ENCODE data around the gene HEATR9. TPM values are rescaled to one million over a fixed set of nuclear protein-coding genes. Genes with fewer than 3 reads are reported as not detected.
A peak's percentile ranks its signal among the peaks of the same experiment; 100 is the strongest.

Gene HEATR9
- polyA plus RNA-seq, 12 donors, result 0.11 to 0.21 (median 0.15) TPM; not detected in 7

DNA sequence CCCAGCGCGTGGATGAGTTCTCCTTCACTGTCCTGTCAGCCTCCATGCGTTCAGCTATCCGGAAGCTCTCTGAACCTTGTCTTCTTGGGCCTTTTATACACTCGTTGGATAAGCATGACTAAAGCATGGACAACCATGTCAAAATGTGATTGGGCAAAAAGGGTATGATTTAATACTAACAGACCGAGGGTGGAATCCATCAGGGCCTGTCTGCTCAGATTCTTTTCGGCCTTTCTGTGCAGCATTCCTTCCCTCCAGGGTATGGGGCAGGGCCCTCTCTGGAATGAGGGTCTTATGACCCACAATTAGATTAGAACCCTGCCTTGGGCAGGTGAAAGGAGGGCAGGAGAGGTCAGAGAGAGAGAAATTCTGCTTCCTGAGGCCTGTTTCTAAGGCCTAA is 25.5 kb upstream of the HEATR9 start:
- DNase-seq, result no peak

- DNase-seq, result no peak
Observed at GRCh38 chr17:35893751-35894150, 25.1 kb upstream of the HEATR9 start.

- DNase-seq, result no peak
Observed at GRCh38 chr17:35892091-35893035, 23.7 kb upstream of the HEATR9 start.

DNA sequence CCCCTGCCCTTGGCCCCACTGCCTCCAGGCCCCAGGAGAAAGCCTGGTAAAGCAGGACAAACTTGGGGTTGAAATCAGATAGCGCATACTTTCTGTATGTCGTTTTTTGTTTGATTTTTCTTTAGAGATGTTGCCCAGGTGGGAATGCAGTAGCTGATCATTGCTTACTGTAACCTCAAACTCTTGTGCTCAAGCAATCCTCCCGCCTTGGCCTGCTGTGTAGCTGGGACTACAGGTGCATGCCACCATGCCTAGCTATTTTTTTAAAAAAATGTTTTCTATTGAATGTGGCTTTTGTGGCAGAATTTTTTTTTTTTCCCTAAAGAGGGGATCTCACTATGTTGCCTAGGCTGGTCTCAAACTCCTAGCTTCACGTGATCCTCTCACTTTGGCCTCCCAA is 22.6 kb upstream of the HEATR9 start:
- DNase-seq, result no peak

DNA sequence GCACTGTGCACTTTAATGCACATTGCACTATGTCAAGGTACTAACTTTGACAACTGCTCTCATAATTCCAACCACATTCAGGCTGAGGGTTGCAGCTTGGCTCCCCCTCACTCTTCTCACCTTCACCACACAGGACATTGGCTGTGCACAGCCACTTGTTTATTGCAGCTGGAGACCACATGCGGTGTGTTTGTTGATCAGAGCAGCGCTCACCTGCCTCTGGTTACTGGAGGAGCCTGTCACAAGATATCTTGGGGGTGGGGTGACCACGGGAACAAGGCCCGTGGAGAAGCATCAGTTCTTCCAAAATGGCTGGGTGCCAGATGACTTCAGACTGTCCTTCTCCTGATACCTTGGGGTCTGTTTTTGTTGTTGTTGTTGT is 22.1 kb upstream of the HEATR9 start:
- no peak for DNase-seq

DNA sequence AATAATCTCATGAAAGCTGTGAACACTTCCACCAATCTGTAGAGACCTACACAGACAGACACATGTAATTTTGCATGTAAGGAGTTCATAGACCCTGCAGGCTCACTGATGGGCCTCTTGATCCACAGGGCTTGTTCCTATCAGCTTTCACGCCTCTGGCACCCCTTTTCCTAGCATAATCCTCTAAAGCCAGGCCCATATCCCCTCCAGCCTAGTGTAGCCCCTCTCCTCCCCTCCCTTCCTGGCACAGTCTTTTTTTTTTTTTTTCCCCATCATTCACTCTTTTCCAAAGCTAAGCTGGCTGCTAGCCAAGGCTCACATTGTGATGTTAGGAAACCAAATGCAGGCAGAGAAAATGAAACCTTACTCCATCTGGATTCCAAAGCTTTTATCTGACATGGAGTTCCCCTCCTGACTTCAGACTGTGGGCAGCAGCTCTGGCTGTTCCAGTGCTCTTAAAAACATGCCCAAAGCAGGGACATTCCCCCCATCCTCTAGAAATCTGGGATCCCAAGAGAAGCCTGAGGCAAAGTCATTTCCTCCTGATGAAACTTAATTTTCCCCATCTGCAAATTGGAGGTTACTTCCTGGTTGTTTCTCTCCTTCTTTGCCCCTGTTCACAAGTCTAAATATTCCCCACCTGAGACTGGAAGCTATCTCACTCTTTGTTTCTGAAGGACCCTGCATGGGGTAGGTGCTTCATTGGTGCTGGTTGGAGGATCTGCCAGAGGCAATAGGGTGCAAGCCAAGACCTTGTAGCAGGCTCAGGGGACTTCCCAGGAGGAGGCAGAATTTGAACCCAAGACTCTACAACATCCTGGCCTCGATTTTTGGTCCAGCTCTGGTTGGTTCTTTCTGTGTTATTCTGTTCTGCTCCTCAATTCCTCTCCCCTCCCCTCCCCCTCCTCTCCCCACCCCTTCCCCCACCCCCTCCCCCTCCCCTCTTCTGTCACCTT is 21.4 kb upstream of the HEATR9 start:
- DNase-seq, result peak; percentile 15

DNA sequence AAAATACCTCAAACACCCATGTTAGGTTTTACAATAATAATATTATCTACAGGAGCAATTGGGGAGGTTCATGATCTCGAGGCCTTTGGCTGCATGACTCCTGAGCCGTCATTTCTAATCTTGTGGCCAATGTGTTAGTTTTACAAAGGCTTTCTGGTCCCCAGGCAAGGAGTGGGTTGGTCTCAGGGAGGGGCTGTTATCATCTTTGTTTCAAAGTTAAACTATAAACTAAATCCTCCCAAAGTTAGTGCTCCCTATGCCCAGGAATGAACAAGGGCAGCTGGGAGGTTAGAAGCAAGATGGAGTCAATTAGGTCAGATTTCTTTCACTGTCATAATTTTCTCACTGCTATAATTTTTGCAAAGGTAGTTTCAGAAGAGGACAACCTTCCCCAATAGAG is 20.6 kb upstream of the HEATR9 start:
- no peak for DNase-seq

GRCh38 chr17:35879773-35880654 is 11.3 kb upstream of the HEATR9 start, which contains the start of gene CCL5:
Gene CCL5 (minus strand): TSS chr17:35880360.
- peak; percentile 14 for DNase-seq

DNA sequence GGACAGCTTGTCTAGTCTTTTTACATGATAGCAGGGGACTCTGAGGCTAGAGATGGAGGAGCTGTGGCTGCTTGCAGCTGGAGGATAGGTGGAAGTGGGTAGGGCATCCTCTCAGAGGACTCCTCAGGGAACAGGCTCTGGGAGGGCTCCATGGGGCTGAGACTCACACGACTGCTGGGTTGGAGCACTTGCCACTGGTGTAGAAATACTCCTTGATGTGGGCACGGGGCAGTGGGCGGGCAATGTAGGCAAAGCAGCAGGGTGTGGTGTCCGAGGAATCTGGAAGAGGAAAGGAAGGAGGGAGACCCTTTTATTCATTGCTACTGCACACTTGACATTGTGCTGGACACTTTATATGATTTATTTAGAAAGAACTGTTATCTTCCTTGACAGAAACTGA is 9.7 kb upstream of the HEATR9 start:
- DNase-seq, result no peak

DNA sequence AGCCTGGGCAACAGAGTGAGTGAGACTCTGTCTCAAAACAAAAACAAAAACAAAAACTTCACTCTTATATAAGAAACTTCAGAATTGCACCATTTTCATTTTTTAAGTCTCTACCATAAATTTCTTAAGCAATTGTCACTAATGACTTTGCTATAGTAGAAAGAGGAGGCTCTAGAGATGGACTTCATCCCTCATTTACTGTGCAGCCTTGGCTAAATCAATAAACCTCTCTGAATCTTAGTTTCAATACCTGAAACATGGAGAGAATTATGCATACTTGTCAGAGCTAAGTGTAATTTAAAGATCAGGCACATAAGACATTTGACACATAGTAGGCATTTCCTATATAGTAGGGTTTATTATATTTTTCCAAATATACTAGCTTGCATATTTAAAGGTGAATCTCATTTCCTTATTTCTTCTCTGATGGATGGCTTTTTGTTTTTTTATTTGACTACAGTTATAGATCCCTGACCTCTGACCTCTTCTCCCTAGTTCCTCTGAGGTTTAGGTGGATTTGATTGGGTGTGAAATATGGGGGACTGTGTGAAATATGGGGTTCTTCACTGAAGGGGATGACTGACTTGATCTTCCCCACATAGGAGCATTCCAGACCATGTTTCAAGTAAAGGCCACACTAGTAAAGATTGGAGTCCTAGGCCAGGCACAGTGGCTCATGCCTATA is 8.8 kb upstream of the HEATR9 start:
- no peak for DNase-seq

DNA sequence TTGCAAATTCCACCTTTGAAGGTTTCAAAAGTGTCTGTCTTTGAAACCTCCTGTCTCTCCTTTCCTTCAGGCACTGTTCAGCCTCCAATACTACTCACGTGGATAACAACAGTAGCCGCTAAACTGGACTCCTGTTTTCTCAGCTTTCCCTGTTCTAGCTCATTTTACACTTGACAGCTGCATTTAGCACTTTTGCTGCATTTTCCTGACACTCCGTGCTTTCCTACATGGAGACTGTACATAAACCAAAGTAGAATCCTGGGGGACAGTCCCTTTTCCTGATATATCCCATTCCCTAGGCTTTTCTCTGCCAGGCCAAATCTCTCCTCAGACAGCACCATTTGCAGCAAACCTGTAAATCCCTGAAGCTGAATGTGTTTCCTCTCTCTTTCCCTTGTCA is 7.8 kb upstream of the HEATR9 start:
- no peak for DNase-seq

DNA sequence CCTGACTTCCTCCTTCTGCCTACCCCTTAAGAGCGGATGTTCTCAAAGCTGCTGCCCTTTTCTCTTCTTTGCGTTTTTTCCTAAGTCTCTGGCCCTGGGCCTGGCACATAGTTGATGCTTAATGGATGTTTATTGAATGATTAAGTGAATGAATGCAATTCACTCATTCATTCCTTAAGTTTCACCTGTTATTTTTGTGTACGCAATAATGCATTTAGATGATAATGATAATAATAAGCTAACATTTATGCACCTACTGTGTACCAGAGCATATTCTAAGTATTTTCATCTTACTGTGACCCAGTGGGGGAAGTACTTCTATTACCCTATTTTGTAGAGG is 7.1 kb upstream of the HEATR9 start:
- no peak for DNase-seq

DNA sequence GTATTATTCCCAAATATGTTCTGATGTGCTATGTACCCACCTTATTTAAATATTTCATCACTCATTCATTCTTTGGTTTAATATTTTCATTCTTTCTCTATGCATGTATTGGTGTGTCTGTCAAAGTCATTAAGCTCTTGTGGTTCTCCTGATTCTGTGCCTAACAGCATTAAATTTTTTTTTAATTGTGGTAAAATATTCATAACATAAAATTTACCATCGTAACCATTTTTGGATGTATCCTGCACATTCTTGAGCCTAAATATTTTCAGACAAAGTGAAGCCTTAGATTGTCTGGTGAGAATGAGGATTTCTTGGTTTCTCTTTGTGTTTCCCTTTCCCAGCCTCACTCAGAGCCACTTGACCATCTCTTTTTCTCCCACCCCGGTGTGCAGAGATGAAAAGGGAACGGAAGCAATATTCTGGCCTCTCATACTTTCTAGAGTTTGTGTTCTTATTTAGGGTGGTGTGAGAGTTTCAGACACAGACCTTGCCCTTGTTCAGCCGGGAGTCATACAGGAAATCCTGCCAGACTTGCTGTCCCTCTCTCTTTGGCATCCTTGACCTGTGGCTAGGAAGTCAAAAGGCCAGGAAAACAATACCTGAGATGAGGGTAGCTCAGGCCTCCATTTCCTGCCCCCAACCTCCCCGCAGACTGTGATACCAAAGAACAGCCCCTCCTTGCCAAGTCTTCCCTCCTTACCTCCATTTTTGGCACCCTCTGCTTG is 6.5 kb upstream of the HEATR9 start:
- no peak for DNase-seq

GRCh38 chr17:35872196-35872980 is 3.7 kb upstream of the HEATR9 start:
- DNase-seq, result no peak

DNA sequence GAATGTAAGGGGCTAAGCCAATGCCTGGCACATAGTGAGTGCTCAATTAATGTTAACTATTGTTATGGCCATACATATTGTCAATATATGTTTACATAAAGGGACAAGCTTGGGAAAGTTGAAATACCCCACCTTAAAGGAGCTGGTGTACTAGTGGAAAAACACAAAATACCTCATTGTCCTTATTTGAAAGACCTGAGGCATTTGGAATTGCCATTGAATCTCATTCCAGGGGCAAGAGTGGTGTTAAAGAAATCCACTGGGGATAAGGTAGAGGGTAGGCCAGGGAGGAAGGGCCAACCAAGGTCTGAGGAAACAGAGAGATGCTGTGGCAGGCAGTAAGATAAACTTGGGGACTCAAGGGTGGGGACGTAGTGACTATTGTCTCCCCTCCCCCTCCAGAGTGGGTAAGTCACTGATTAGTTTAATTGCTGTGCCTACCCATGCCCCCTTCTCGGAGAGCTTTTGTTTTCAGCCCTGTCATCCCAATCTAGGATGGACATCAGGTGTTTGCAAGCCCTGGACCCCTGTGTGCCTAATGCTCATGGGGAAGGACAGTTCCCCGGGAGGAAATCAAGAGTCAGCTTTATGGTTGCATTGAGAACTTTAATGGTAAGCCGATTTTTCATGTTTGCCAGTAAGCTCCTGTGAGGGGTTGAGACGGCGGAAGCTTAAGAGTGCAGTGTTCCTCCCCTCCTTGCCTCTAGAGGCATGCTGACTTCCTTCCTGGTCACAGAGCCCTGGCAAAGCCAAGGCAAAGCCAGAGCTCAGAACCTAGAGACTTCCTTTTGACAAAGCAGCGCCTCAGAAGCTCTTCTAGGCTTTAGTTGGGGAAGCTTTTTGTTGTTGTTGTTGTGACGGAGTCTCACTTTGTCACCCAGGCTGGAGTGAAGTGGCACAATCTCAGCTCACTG is 2.5 kb upstream of the HEATR9 start:
- DNase-seq, result no peak

DNA sequence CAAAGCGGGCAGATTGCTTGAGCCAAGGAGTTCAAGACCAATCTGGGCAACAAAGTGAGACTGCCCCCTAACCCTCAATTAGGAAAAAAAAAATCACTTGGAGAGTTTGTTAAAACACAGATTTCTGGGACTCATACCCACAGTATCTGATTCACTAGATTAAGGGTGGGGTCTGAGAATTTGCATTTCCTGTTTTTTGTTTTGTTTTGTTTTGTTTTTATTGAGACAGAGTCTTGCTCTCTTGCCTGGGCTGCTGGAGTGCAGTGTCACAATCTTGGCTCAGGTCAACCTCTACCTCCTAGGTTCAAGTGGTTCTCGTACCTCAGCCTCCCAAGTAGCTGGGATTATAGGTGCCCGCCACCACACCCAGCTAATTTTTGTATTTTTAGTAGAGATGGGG is 1.1 kb downstream of the HEATR9 start:
- no peak for DNase-seq

GRCh38 chr17:35866341-35866950 is 2.2 kb downstream of the HEATR9 start:
- DNase-seq, result no peak
